GM12878 (cell line): ENCODE results near the gene RFFL. TPM values are rescaled to one million over a fixed set of nuclear protein-coding genes. Genes with fewer than 3 reads are reported as not detected.
A peak's percentile ranks its signal among the peaks of the same experiment; 100 is the strongest.

Experiments
- ATAC-seq: fragments of 200-7000 bp; cut with Tn5 transposase; 3 replicates; pipeline ENCODE4 v1.9.1; 2020; ENCODE audit warnings: mild to moderate bottlenecking, moderate library complexity
- BruUV-seq: library from RNA; stranded (reverse); fragments of 400-500 nt; replicated peaks from 2 replicates; lab custom pipeline; 2021; lab: Mats Ljungman, UMichigan
- CTCF ChIA-PET: fragments of 300-600 bp; sonication (Branson Sonifier 250); formaldehyde crosslinking; extraction: SDS; loops from one replicate; lab custom pipeline; 2021; ENCODE audit warnings: inconsistent platforms; lab: Yijun Ruan, JAX
- POLR2A ChIA-PET: fragments of 350-600 bp; formaldehyde crosslinking; extraction: SDS; loops from one replicate; lab custom pipeline; 2021; ENCODE audit warnings: inconsistent platforms; lab: Charles Lee
- RAD21 ChIA-PET: fragments of 300-600 bp; sonication (Branson Sonifier 250); formaldehyde crosslinking; loops from one replicate; lab custom pipeline; 2023; ENCODE audit warnings: antibody characterized with exemption; ENCODE audit not compliant: unreplicated experiment; lab: Charles Lee
- SMC1A ChIA-PET: fragments of 300-600 bp; sonication (Branson Sonifier 250); formaldehyde crosslinking; loops from one replicate; lab custom pipeline; 2023; ENCODE audit not compliant: unreplicated experiment, uncharacterized antibody; lab: Charles Lee
- DNase-seq: peaks from one replicate; pipeline ENCODE4 v3.0.0-alpha.2; 2011; ENCODE audit warnings: low read depth, low spot score
- FAIRE-seq: peaks from 3 replicates; lab custom pipeline; 2011; peaks lifted over from hg19 to GRCh38; lab: Jason Lieb, UNC
- H2AFZ ChIP-seq: 2 replicates; pipeline ENCODE4 v1.6.0; 2011; ENCODE audit warnings: low read depth, low read length, control low read depth; ENCODE audit not compliant: control insufficient read depth
- H3K27ac ChIP-seq: 2 replicates; pipeline ENCODE4 v1.5.1; 2011; ENCODE audit warnings: control low read depth; ENCODE audit not compliant: control insufficient read depth, insufficient read depth
- H3K27me3 ChIP-seq, 2 experiments: replicated peaks in 1 of 2; 2 replicates each; pipeline versions ENCODE4 v1.6.0 to v1.6.1; 2011; ENCODE audit warnings: low read length in 1 of 2; ENCODE audit not compliant: control insufficient read depth in 2 of 2, insufficient read depth in 2 of 2
- H3K36me3 ChIP-seq, 2 experiments: 2 replicates each; pipeline ENCODE4 v1.5.1; 2011; ENCODE audit warnings: low read length in 1 of 2; ENCODE audit not compliant: control insufficient read depth in 2 of 2, insufficient read depth in 2 of 2
- H3K4me1 ChIP-seq: 2 replicates; pipeline ENCODE4 v1.6.1; 2011; ENCODE audit warnings: mild to moderate bottlenecking, low read length, moderate library complexity, mixed read lengths; ENCODE audit not compliant: control insufficient read depth, insufficient read depth
- H3K4me2 ChIP-seq: 2 replicates; pipeline ENCODE4 v1.6.0; 2011; ENCODE audit warnings: control low read depth; ENCODE audit not compliant: control insufficient read depth, insufficient read depth
- H3K4me3 ChIP-seq: fragments of 200-600 bp; sonication (generic); 2 replicates; pipeline ENCODE4 v1.5.1; 2016
- H3K79me2 ChIP-seq: 2 replicates; pipeline ENCODE4 v1.6.0; 2011; ENCODE audit warnings: low read length; ENCODE audit not compliant: control insufficient read depth, insufficient read depth
- H3K9ac ChIP-seq: 2 replicates; pipeline ENCODE4 v1.8.0; 2011; ENCODE audit warnings: low read length, control low read depth, mixed read lengths; ENCODE audit not compliant: control insufficient read depth, insufficient read depth
- H3K9me3 ChIP-seq: replicated peaks from 3 replicates; pipeline ENCODE4 v1.5.1; 2011; ENCODE audit warnings: mild to moderate bottlenecking, low read length; ENCODE audit not compliant: control insufficient read depth, insufficient read depth
- H4K20me1 ChIP-seq: 2 replicates; pipeline ENCODE4 v1.6.0; 2011; ENCODE audit not compliant: control insufficient read depth, insufficient read depth
- BACH1 ChIP-seq: fragments of 450-650 bp; IDR thresholded peaks from 2 replicates; pipeline ENCODE4 v1.6.1; 2017; ENCODE audit warnings: mild to moderate bottlenecking, borderline replicate concordance
- CBFB ChIP-seq: IDR thresholded peaks from 2 replicates; pipeline ENCODE4 v1.6.1; 2016; ENCODE audit warnings: antibody characterized with exemption, low read depth
- CEBPB ChIP-seq, 2 experiments: fragments of 150-350 bp in 1 of 2; IDR thresholded peaks; 2 replicates each; pipeline ENCODE4 v1.6.1; 2012 to 2014; ENCODE audit warnings: low read depth in 2 of 2, low read length in 2 of 2, borderline replicate concordance in 1 of 2, inconsistent platforms in 1 of 2
- CHD1 ChIP-seq: IDR thresholded peaks from 2 replicates; pipeline ENCODE4 v1.6.1; 2012; ENCODE audit warnings: low read depth, low read length, improper control_type of control experiment
- E2F4 ChIP-seq: IDR thresholded peaks from 2 replicates; pipeline ENCODE4 v1.6.1; 2012; ENCODE audit warnings: low read depth, low read length, improper control_type of control experiment
- ETV6 ChIP-seq, 2 experiments: fragments of 450-650 bp in 1 of 2; IDR thresholded peaks in 1 of 2; conservative IDR thresholded peaks in 1 of 2; 2 replicates each; pipeline ENCODE4 v1.6.1; 2014; ENCODE audit warnings: antibody characterized with exemption in 1 of 2, borderline replicate concordance in 1 of 2, low read depth in 1 of 2, mild to moderate bottlenecking in 1 of 2, moderate library complexity in 1 of 2
- GABPA ChIP-seq: IDR thresholded peaks from 2 replicates; pipeline ENCODE4 v1.6.1; 2014; ENCODE audit warnings: antibody characterized with exemption, low read depth, mild to moderate bottlenecking, inconsistent platforms
- GATAD2B ChIP-seq: fragments of 450-650 bp; conservative IDR thresholded peaks from 2 replicates; pipeline ENCODE4 v1.6.1; 2017; ENCODE audit warnings: low read depth, mild to moderate bottlenecking, moderate library complexity
- HDAC2 ChIP-seq: fragments of 200-600 bp; sonication (generic); IDR thresholded peaks from 2 replicates; pipeline ENCODE4 v1.6.1; 2017
- NFYA ChIP-seq: IDR thresholded peaks from 2 replicates; pipeline ENCODE4 v1.6.1; 2011; ENCODE audit warnings: low read depth, mild to moderate bottlenecking, low read length, improper control_type of control experiment, borderline replicate concordance
- PAX8 ChIP-seq: fragments of 450-650 bp; IDR thresholded peaks from 2 replicates; pipeline ENCODE4 v1.6.1; 2017; ENCODE audit warnings: mild to moderate bottlenecking, moderate library complexity
- POLR2AphosphoS5 ChIP-seq: IDR thresholded peaks from 2 replicates; pipeline ENCODE4 v1.6.1; 2011; ENCODE audit warnings: mild to moderate bottlenecking, low read length, inconsistent platforms
- RFX5 ChIP-seq: IDR thresholded peaks from 2 replicates; pipeline ENCODE4 v1.6.1; 2011; ENCODE audit warnings: low read depth, low read length, improper control_type of control experiment
- RUNX3 ChIP-seq: IDR thresholded peaks from 2 replicates; pipeline ENCODE4 v1.6.1; 2012; ENCODE audit warnings: low read length, inconsistent platforms
- SMAD1 ChIP-seq: fragments of 450-650 bp; IDR thresholded peaks from 2 replicates; pipeline ENCODE4 v1.6.1; 2018; ENCODE audit warnings: mild to moderate bottlenecking, low read depth; ENCODE audit not compliant: partially characterized antibody
- SPI1 ChIP-seq: IDR thresholded peaks from 2 replicates; pipeline ENCODE4 v1.6.1; 2011; ENCODE audit warnings: low read depth, mild to moderate bottlenecking, low read length, moderate library complexity, borderline replicate concordance; ENCODE audit not compliant: insufficient read depth
- ZNF274 ChIP-seq: IDR thresholded peaks from one replicate; pipeline ENCODE4 v1.8.0; 2011; ENCODE audit not compliant: insufficient read length, insufficient read depth
- WGBS: methylation state at CpG from one replicate; pipeline ENCODE4 v1.1.6; 2016; ENCODE audit warnings: low lambda C conversion rate; ENCODE audit not compliant: insufficient replicate concordance, insufficient coverage; ENCODE audit errors: missing lambda C conversion rate; 5-methylcytosine and 5-hydroxymethylcytosine counted together
- in situ Hi-C: fragments of 300-500 bp; cut with MboI; formaldehyde crosslinking; loops from 9 replicates; pipeline ENCODE4 v1.14.3; 2018; ENCODE audit warnings: mixed read lengths
- intact Hi-C: fragments of 100-400 bp; cut with micrococcal nuclease; formaldehyde crosslinking; loops from one replicate; pipeline ENCODE4 v1.14.2; 2022; ENCODE audit not compliant: unreplicated experiment
- polyA plus RNA-seq, 11 experiments: library from polyadenylated mRNA; depleted of rRNA in 4 of 11; unstranded in 6 of 11; stranded (reverse) in 5 of 11; fragments of >200 nt; fragmentation: Nextera tagmentation in 4 of 11; fragmentation: Illumina TruSeq in 1 of 11; extraction: Ambion mirVana in 4 of 11; extraction: Trizol in 1 of 11; gene quantifications; 1 replicate in 1 of 11; 2 replicates in 10 of 11; pipeline versions ENCODE4 v1.2.1 to v1.2.3, GENCODE V29; 2011 to 2016; ENCODE audit warnings: inconsistent platforms in 2 of 11, missing spikeins in 2 of 11, low read depth in 1 of 11
- total RNA-seq, 4 experiments: library from RNA; depleted of rRNA in 3 of 4; stranded (reverse); fragments of >200 nt in 3 of 4; fragmentation: Illumina TruSeq in 1 of 4; extraction: Trizol in 1 of 4; gene quantifications; 2 replicates each; pipeline versions ENCODE4 v1.2.1 to v1.2.3, GENCODE V29; 2013 to 2021
- TF ChIP-seq, protein P1 (sequence below): fragments of 450-650 bp; conservative IDR thresholded peaks from 2 replicates; pipeline ENCODE4 v1.6.1; 2017; ENCODE audit warnings: mild to moderate bottlenecking, moderate library complexity
- TF ChIP-seq, protein P2 (sequence below): IDR thresholded peaks from 2 replicates; pipeline ENCODE4 v1.6.1; 2012; ENCODE audit warnings: mild to moderate bottlenecking, low read depth, low read length

RFFL gene
- total and polyA plus RNA-seq, 10 of the 15 experiments (the other 5 are each of a cell fraction or from before 2014, with no cell fraction given) = 4.7 to 56.1 (median 26.9) TPM

DNA sequence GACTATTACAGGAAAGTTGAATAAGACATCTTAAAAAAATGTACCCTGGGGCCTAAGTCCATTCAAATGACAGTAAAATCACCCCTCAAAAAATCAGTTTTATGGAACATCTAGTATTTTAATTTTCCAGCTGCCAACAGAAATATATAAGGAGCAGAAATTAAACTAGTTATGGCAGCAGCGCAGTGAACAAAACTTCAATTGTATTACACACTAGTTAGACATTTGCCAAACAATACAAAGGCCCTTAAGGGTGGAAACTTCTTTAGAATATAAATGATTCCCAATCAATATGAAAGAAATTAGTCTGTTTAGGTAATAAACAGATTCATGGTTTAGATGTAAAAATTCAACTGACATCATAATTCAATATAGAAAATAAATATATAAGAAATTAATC is 18.1 kb upstream of the RFFL start:
- Histone ChIP-seq H3K4me3 (peak overlapping the region; percentile 31; the same call in 1 of the 2 replicates), H3K4me2 (peak overlapping the region; percentile 73), H3K27me3 (no peaks in the 10 kb centered on the region), H4K20me1 (no peaks in the 10 kb centered on the region), H3K9ac (peak overlapping the region; percentile 66; the same call in 1 of the 2 replicates), H2AFZ (no peak overlapping the region), H3K9me3 (no peaks in the 10 kb centered on the region), H3K79me2 (peaks cover 87% of the 10 kb centered on the region), H3K4me1 (peaks cover 33% of the 10 kb centered on the region), H3K36me3 (no peaks in the 10 kb centered on the region; a peak in 1 of 4 replicates), H3K27ac (peak overlapping the region; percentile 83)
- POLR2A ChIA-PET = interaction anchor here (1.0 to 7.1 kb wide), 6 partner anchors 8 to 37 kb away, joined by 3 to 102 read pairs (median 9); partner anchors contain the start of gene RFFL
- RAD21 ChIA-PET = interaction anchor here (1.5 to 17.8 kb wide), 5 partner anchors 14 to 456 kb away, joined by 4 to 452 read pairs (median 7); partner anchors contain the start of genes RFFL and SLFN12L
- in situ Hi-C loops (no loop called here), intact Hi-C loops (no loop called here)
- SMC1A ChIA-PET = interaction anchor here (0.9 to 14.7 kb wide), 11 partner anchors 8 to 99 kb away, joined by 3 to 534 read pairs (median 6); partner anchors contain the start of gene RFFL
- CTCF ChIA-PET = interaction anchor here (0.7 to 2.4 kb wide), 8 partner anchors 8 to 83 kb away, joined by 3 to 21 read pairs (median 5); partner anchors contain the start of gene RFFL
- no TSS peak for BruUV-seq
- FAIRE-seq = no peak
- DNase-seq = no peak
- no peak for ATAC-seq
- 48% methylated on average over 1 of the region's 1 CpG for WGBS
- TF ChIP-seq ETV6 (conservative IDR thresholded peaks at IDR 0.05 in 1 of 2, IDR thresholded peaks at IDR 0.05 in 1 of 2; ENCODE audit: borderline replicate concordance in 1 of 2, low read depth in 1 of 2) = no peak
- no peak for TF ChIP-seq E2F4
- no peak for TF ChIP-seq GATAD2B
- TF ChIP-seq, protein P1, sequence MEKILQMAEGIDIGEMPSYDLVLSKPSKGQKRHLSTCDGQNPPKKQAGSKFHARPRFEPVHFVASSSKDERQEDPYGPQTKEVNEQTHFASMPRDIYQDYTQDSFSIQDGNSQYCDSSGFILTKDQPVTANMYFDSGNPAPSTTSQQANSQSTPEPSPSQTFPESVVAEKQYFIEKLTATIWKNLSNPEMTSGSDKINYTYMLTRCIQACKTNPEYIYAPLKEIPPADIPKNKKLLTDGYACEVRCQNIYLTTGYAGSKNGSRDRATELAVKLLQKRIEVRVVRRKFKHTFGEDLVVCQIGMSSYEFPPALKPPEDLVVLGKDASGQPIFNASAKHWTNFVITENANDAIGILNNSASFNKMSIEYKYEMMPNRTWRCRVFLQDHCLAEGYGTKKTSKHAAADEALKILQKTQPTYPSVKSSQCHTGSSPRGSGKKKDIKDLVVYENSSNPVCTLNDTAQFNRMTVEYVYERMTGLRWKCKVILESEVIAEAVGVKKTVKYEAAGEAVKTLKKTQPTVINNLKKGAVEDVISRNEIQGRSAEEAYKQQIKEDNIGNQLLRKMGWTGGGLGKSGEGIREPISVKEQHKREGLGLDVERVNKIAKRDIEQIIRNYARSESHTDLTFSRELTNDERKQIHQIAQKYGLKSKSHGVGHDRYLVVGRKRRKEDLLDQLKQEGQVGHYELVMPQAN = no peak
- no peak for TF ChIP-seq BACH1
- TF ChIP-seq, protein P2, sequence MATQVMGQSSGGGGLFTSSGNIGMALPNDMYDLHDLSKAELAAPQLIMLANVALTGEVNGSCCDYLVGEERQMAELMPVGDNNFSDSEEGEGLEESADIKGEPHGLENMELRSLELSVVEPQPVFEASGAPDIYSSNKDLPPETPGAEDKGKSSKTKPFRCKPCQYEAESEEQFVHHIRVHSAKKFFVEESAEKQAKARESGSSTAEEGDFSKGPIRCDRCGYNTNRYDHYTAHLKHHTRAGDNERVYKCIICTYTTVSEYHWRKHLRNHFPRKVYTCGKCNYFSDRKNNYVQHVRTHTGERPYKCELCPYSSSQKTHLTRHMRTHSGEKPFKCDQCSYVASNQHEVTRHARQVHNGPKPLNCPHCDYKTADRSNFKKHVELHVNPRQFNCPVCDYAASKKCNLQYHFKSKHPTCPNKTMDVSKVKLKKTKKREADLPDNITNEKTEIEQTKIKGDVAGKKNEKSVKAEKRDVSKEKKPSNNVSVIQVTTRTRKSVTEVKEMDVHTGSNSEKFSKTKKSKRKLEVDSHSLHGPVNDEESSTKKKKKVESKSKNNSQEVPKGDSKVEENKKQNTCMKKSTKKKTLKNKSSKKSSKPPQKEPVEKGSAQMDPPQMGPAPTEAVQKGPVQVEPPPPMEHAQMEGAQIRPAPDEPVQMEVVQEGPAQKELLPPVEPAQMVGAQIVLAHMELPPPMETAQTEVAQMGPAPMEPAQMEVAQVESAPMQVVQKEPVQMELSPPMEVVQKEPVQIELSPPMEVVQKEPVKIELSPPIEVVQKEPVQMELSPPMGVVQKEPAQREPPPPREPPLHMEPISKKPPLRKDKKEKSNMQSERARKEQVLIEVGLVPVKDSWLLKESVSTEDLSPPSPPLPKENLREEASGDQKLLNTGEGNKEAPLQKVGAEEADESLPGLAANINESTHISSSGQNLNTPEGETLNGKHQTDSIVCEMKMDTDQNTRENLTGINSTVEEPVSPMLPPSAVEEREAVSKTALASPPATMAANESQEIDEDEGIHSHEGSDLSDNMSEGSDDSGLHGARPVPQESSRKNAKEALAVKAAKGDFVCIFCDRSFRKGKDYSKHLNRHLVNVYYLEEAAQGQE = no peak
- TF ChIP-seq RUNX3 = no peak
- TF ChIP-seq SMAD1 = no peak
- TF ChIP-seq NFYA = no peak
- TF ChIP-seq RFX5 = no peak
- no peak for TF ChIP-seq CHD1
- no peak for TF ChIP-seq CBFB
- no peak for TF ChIP-seq HDAC2
- TF ChIP-seq GABPA = no peak
- TF ChIP-seq SPI1 = no peak
- TF ChIP-seq CEBPB (IDR thresholded peaks at IDR 0.05; ENCODE audit: borderline replicate concordance in 1 of 2, low read depth in 2 of 2, low read length in 2 of 2) = no peak
- TF ChIP-seq ZNF274 = no peak
- no peak for TF ChIP-seq PAX8
- no peak for TF ChIP-seq POLR2AphosphoS5
